ENCODE data around the gene SEMA5A.

DNA sequence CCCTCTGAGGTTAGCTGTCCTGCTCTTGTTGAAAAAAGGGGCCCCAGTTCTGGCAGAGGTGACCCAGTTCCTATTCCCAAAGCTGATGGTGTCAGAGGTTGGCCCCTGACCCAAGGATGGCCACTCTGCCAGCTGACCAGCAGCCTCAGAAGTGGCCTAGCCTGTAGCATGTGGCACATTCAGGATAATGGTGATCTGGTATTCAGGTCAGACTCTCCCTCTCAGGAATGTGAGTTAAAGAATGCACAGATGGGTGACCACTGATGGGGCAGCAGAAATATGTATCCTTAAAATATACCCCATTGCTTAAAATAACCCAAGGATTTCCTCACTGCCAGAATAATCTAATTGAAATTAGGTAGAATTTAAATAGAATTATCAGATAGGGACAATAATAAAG, 369.2 kb downstream of the SEMA5A start:
- no peak for TF ChIP-seq GATA3 (IDR thresholded peaks at IDR 0.05; ENCODE audit: low read depth, low read length)
- TF ChIP-seq GATA2 (IDR thresholded peaks at IDR 0.05; ENCODE audit: low read depth, low read length), result no peak

All from SH-SY5Y (cell line).